GM23248 (cell line): ENCODE data around the gene KCNN4. TPM values are rescaled to one million over a fixed set of nuclear protein-coding genes. Genes with fewer than 3 reads are reported as not detected.

Source experiments
- DNase-seq: peaks from one replicate; pipeline ENCODE4 v3.0.0-alpha.2; 2015
- H2AFZ ChIP-seq: fragments of 200-600 bp; sonication (generic); 2 replicates; pipeline ENCODE4 v1.6.1; 2016; ENCODE audit warnings: antibody characterized with exemption
- H3F3A ChIP-seq: fragments of 200-600 bp; sonication (generic); 2 replicates; pipeline ENCODE4 v1.6.1; 2016; ENCODE audit warnings: mild to moderate bottlenecking, antibody characterized with exemption, mixed run types; ENCODE audit not compliant: insufficient read depth
- H3K27ac ChIP-seq: fragments of 200-600 bp; sonication (generic); 2 replicates; pipeline ENCODE4 v1.5.1; 2016; ENCODE audit warnings: mild to moderate bottlenecking
- H3K27me3 ChIP-seq: fragments of 200-600 bp; sonication (generic); replicated peaks from 2 replicates; pipeline ENCODE4 v1.6.1; 2016; ENCODE audit warnings: mild to moderate bottlenecking; ENCODE audit not compliant: insufficient read depth
- H3K36me3 ChIP-seq: fragments of 200-600 bp; sonication (generic); 2 replicates; pipeline ENCODE4 v1.6.1; 2016; ENCODE audit warnings: low read depth, mild to moderate bottlenecking
- H3K4me1 ChIP-seq: fragments of 200-600 bp; sonication (generic); 2 replicates; pipeline ENCODE4 v1.6.1; 2016; ENCODE audit warnings: mild to moderate bottlenecking; ENCODE audit not compliant: insufficient read depth
- H3K4me2 ChIP-seq: fragments of 200-600 bp; sonication (generic); one replicate; pipeline ENCODE4 v1.6.1; 2016; ENCODE audit warnings: mild to moderate bottlenecking; ENCODE audit not compliant: unreplicated experiment
- H3K4me3 ChIP-seq: fragments of 200-600 bp; sonication (generic); 2 replicates; pipeline ENCODE4 v1.5.1; 2016; ENCODE audit warnings: mild to moderate bottlenecking
- H3K79me2 ChIP-seq: fragments of 200-600 bp; sonication (generic); 2 replicates; pipeline ENCODE4 v1.6.1; 2016; ENCODE audit warnings: mild to moderate bottlenecking; ENCODE audit not compliant: insufficient read depth
- H3K9ac ChIP-seq: fragments of 200-600 bp; sonication (generic); 2 replicates; pipeline ENCODE4 v1.6.1; 2016; ENCODE audit warnings: mild to moderate bottlenecking
- H3K9me2 ChIP-seq: fragments of 200-600 bp; sonication (generic); 2 replicates; pipeline ENCODE4 v1.6.1; 2016; ENCODE audit warnings: mixed run types, mild to moderate bottlenecking, moderate library complexity; ENCODE audit not compliant: insufficient read depth
- H3K9me3 ChIP-seq: fragments of 200-600 bp; sonication (generic); one replicate; pipeline ENCODE4 v1.6.1; 2017; ENCODE audit warnings: low read depth
- H4K20me1 ChIP-seq: fragments of 200-600 bp; sonication (generic); 2 replicates; pipeline ENCODE4 v1.6.0; 2016; ENCODE audit not compliant: insufficient read depth
- EZH2 ChIP-seq: fragments of 200-600 bp; sonication (generic); IDR thresholded peaks from 2 replicates; pipeline ENCODE4 v1.6.1; 2018; ENCODE audit warnings: antibody characterized with exemption, mild to moderate bottlenecking; ENCODE audit not compliant: insufficient read depth, poor library complexity, severe bottlenecking
- EZH2phosphoT487 ChIP-seq: fragments of 200-600 bp; sonication (generic); IDR thresholded peaks from 2 replicates; pipeline ENCODE4 v1.6.1; 2018; ENCODE audit warnings: antibody characterized with exemption, moderate library complexity, mild to moderate bottlenecking, low read depth; ENCODE audit not compliant: insufficient read depth
- WGBS, 2 experiments: methylation state at CpG; one replicate each; pipeline ENCODE4 v1.1.6; 2015 to 2017; ENCODE audit warnings: low lambda C conversion rate in 2 of 2, low coverage in 1 of 2; ENCODE audit errors: missing lambda C conversion rate in 2 of 2; 5-methylcytosine and 5-hydroxymethylcytosine counted together
- in situ Hi-C: fragments of 300-500 bp; cut with MboI; formaldehyde crosslinking; loops from 2 replicates; pipeline ENCODE4 v1.15.0; 2020
- polyA plus RNA-seq: library from polyadenylated mRNA; unstranded; fragments of >200 nt; fragmentation: Nextera tagmentation; extraction: Ambion mirVana; gene quantifications from 2 replicates; pipeline ENCODE4 v1.2.1, GENCODE V29; 2016
- total RNA-seq: library from RNA; depleted of rRNA; stranded (reverse); fragments of >200 nt; shearing (Covaris generic); gene quantifications from 2 replicates; pipeline ENCODE4 v1.2.3, GENCODE V29; 2014

Gene KCNN4
- total and polyA plus RNA-seq, 2 experiments from 2014 or later: 9.4 to 13.7 TPM

DNA sequence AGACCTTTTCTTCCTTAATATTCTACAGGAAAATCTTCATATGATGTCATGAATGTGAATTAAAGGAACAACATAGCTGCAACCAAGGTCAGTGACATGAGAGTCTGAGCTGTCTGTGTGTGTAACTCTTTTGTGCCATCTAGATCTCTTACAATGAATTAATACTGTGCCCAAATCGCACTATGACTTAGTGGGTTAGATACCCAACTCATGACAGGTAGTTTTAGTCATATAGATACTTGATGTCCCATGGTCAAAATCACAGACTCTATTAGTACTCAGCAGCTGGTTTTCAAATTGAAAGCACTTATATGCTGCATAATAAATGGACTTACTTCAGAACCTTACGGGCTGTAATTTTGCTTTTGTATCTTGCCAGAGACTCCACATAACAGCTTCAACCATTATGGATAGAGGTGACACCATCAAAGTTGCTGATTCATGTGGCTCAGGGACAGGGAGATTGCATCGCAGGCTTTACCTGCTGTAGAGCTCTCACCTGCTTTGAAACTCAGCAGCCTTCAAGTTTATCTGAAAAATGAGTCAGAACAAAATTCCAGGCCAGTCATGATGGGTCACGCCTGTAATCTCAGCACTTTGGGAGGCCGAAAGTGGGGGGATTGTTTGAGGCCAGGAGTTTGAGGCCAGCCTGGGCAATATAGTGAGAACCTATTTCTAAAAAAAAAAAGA is 34.0 kb upstream of the KCNN4 start:
- no peaks in the 10 kb centered on the region for H3K4me1 ChIP-seq
- in situ Hi-C loops: no loop called here
- H3K4me2 ChIP-seq: no peak overlapping the region
- WGBS, 2 experiments: 73% methylated on average over 5 of the region's 5 CpGs
- no peak for TF ChIP-seq EZH2
- TF ChIP-seq EZH2phosphoT487: no peak
- no peaks in the 10 kb centered on the region for H3K79me2 ChIP-seq
- H3K4me3 ChIP-seq: no peak overlapping the region
- H4K20me1 ChIP-seq: no peaks in the 10 kb centered on the region
- H3K27ac ChIP-seq: no peak overlapping the region
- H3K9ac ChIP-seq: no peak overlapping the region
- H2AFZ ChIP-seq: no peak overlapping the region
- no peaks in the 10 kb centered on the region for H3K9me2 ChIP-seq
- H3K27me3 ChIP-seq: no peaks in the 10 kb centered on the region
- no peaks in the 10 kb centered on the region for H3K9me3 ChIP-seq
- H3F3A ChIP-seq: no peaks in the 10 kb centered on the region
- no peaks in the 10 kb centered on the region for H3K36me3 ChIP-seq
- DNase-seq: no peak

- no peaks in the 10 kb centered on the region for H3K4me1 ChIP-seq
- no peak overlapping the region for H2AFZ ChIP-seq
- H3K36me3 ChIP-seq: no peaks in the 10 kb centered on the region
- H3K27me3 ChIP-seq: no peaks in the 10 kb centered on the region
- no peaks in the 10 kb centered on the region for H3K79me2 ChIP-seq
- no peaks in the 10 kb centered on the region for H3K9me2 ChIP-seq
- H3K9ac ChIP-seq: no peak overlapping the region
- 51 to 57% methylated on average over 6 of the region's 6 CpGs for WGBS, 2 experiments
- no peak overlapping the region for H3K27ac ChIP-seq
- H3K4me3 ChIP-seq: no peak overlapping the region
- H3K4me2 ChIP-seq: no peak overlapping the region
- H3K9me3 ChIP-seq: no peaks in the 10 kb centered on the region
- in situ Hi-C loops: no loop called here
- no peak for DNase-seq
- TF ChIP-seq EZH2: no peak
- no peaks in the 10 kb centered on the region for H3F3A ChIP-seq
- H4K20me1 ChIP-seq: no peaks in the 10 kb centered on the region
Observed at GRCh38 chr19:43812688-43813087, 31.9 kb upstream of the KCNN4 start.

DNA sequence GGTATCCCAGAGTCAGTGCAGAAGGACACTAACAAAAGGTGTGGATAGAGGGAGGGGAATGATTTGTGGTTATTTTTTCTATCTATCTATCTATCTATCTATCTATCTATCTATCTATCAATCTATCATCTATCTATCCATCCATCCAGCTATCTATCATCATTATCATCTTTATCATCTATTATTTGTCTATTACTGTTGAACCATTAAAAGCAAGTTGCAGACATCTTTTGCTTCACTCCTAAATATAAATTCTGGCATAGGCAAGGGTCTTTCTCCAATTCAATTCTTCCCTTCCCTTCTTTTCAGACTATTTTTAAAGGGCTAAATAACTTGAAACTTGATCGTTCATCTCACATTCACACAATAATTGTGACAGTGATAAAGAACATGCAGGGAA is 31.5 kb upstream of the KCNN4 start:
- WGBS, 2 experiments: 73 to 80% methylated on average over 1 of the region's 1 CpG
- Histone ChIP-seq H3K36me3 (no peaks in the 10 kb centered on the region), H3F3A (no peaks in the 10 kb centered on the region), H3K9me3 (no peaks in the 10 kb centered on the region), H2AFZ (no peak overlapping the region), H3K79me2 (no peaks in the 10 kb centered on the region), H3K9ac (no peak overlapping the region), H3K4me3 (no peak overlapping the region), H3K27me3 (no peaks in the 10 kb centered on the region), H3K27ac (no peak overlapping the region), H3K4me1 (no peaks in the 10 kb centered on the region), H4K20me1 (no peaks in the 10 kb centered on the region), H3K9me2 (no peaks in the 10 kb centered on the region), H3K4me2 (no peak overlapping the region)
- no peak for DNase-seq
- in situ Hi-C loops: no loop called here
- TF ChIP-seq EZH2: no peak
- TF ChIP-seq EZH2phosphoT487: no peak

DNA sequence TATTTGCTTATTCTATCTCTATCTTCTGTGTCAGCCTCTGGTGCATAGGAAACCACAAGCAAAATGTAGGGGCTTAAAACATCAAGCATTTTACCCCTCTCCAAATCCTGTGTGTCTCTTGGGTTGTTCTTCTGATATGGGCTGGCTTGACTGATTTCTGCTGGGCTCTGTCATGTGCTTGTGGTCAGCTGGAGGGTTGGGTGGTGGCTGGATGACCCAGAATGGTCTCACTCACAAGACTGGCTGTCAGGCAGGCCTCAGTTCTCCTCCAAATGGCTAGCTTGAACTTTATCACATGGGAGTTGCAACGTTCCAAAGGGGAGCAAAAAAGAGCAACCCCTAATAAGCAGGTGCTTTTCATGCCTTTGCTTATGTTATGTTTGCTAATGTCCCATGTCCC is 31.1 kb upstream of the KCNN4 start:
- no peak for TF ChIP-seq EZH2phosphoT487
- no peak for TF ChIP-seq EZH2
- Histone ChIP-seq H3K4me1 (no peaks in the 10 kb centered on the region), H3F3A (no peaks in the 10 kb centered on the region), H3K27me3 (no peaks in the 10 kb centered on the region), H4K20me1 (no peaks in the 10 kb centered on the region), H3K36me3 (no peaks in the 10 kb centered on the region), H3K9ac (no peak overlapping the region), H3K9me2 (no peaks in the 10 kb centered on the region), H3K27ac (no peak overlapping the region), H3K4me3 (no peak overlapping the region), H3K9me3 (no peaks in the 10 kb centered on the region), H2AFZ (no peak overlapping the region), H3K79me2 (no peaks in the 10 kb centered on the region), H3K4me2 (no peak overlapping the region)
- 0% methylated on average over 1 of the region's 1 CpG for WGBS, 2 experiments
- no peak for DNase-seq
- in situ Hi-C loops: no loop called here
